Naive B cell (primary cell): ENCODE data around the gene MBD5. TPM values are rescaled to one million over a fixed set of nuclear protein-coding genes. Genes with fewer than 3 reads are reported as not detected.
A peak's percentile ranks its signal among the peaks of the same experiment; 100 is the strongest.

ENCODE experiments used
- ATAC-seq, 2 donors: fragments of 150-1000 bp; cut with Tn5 transposase; 2 replicates each; pipeline ENCODE4 v1.10.0; 2021; ENCODE audit warnings: low read depth in 2 of 2, mild to moderate bottlenecking in 2 of 2, moderate library complexity in 2 of 2
- DNase-seq: peaks from one replicate; pipeline ENCODE4 v3.0.0; 2022
- H3K27ac Mint-ChIP-seq, 6 donors: one replicate each; pipeline ENCODE4 v1.8.0; 2020 to 2022; ENCODE audit warnings: mild to moderate bottlenecking in 6 of 6, mixed read lengths in 6 of 6, moderate library complexity in 5 of 6, inconsistent platforms in 2 of 6
- H3K27me3 Mint-ChIP-seq, 3 donors: one replicate each; pipeline ENCODE4 v1.8.0; 2021 to 2022; ENCODE audit warnings: mixed read lengths in 3 of 3, mild to moderate bottlenecking in 1 of 3
- H3K36me3 Mint-ChIP-seq, 2 donors: one replicate each; pipeline ENCODE4 v1.8.0; 2020 to 2022; ENCODE audit warnings: mixed read lengths in 2 of 2, inconsistent platforms in 1 of 2, mild to moderate bottlenecking in 1 of 2
- H3K4me1 Mint-ChIP-seq, 3 donors: one replicate each; pipeline ENCODE4 v1.8.0; 2020 to 2022; ENCODE audit warnings: mixed read lengths in 3 of 3, inconsistent platforms in 1 of 3, mild to moderate bottlenecking in 1 of 3, moderate library complexity in 1 of 3
- H3K4me3 Mint-ChIP-seq, 8 donors: one replicate each; pipeline ENCODE4 v1.8.0; 2020 to 2022; ENCODE audit warnings: mild to moderate bottlenecking in 8 of 8, mixed read lengths in 8 of 8, moderate library complexity in 8 of 8, inconsistent platforms in 2 of 8
- H3K9me3 Mint-ChIP-seq, 7 donors: one replicate each; pipeline ENCODE4 v1.8.0; 2020 to 2022; ENCODE audit warnings: mixed read lengths in 7 of 7, mild to moderate bottlenecking in 5 of 7, inconsistent platforms in 2 of 7, moderate library complexity in 1 of 7
- polyA plus RNA-seq, 6 donors: library from polyadenylated mRNA; unstranded; fragments of 300-500 nt; fragmentation: Illumina TruSeq; gene quantifications; one replicate each; pipeline ENCODE4 v1.2.3, GENCODE V29; 2021; ENCODE audit warnings: low read depth in 6 of 6

Gene MBD5
- polyA plus RNA-seq, 6 donors from 2014 or later: 5.2 to 22.8 (median 16.5) TPM

DNA sequence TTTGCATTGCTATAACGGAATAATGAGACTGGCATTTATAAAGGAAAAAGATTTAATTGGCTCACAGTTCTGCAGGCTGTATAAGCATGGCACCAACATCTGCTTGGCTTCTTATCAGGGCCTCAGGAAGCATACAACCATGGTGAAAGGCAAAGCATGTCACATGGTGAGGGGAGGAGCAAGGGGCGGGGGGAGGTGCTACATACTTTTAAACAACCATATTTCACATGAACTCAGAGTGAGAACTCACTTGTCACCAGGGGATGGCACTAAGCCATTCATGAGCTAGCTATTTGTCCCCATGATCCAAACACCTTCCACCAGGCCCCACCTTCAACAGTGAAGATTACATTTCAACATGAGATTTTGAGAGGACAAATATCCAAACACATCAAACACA, 188.7 kb downstream of the MBD5 start:
- peak; percentile 16 to 23 for ATAC-seq
- no peak overlapping the region for H3K4me3 Mint-ChIP-seq
- no peaks in the 10 kb centered on the region for H3K36me3 Mint-ChIP-seq
- peak overlapping the region in 1 of 6 donors; percentile 8 for H3K27ac Mint-ChIP-seq
- H3K4me1 Mint-ChIP-seq: peaks cover 0 to 2% (median 0%) of the 10 kb centered on the region in 3 donors
- H3K9me3 Mint-ChIP-seq: peaks cover 0 to 4% (median 0%) of the 10 kb centered on the region in 7 donors
- no peaks in the 10 kb centered on the region for H3K27me3 Mint-ChIP-seq
- no peak for DNase-seq

DNA sequence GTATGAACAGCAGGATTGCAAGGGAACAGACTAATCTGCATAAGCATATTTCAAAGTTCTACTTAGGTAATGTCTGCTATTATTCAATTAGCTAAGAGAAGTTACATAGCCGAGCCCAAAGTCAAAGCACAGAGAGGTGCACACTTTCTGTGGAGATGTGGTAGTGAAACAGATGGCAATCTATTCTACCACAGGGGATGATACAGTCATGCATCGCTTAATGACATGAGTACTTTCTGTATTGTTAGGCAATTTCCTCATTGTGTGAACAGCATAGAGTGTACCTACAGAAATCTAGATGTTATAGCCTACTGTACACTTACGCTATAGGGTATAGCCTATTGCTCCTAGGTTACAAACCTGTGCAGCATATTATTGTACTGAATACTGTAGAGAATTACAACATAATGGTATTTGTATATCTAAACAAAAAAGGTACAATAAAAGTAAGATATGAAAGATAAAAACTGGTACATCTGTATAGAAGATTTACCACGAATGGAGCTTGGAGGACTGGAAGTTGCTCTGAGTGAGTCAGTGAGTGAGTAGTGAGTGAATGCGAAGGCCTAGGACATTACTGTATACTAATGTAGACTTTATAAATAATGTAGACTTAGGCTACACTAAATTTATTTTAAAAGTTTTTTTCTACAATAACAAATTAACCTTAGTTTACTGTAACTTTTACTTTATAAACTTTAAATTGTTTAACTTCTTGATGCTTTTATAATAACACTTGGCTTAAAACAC, 197.6 kb downstream of the MBD5 start:
- peak overlapping the region in 1 of 6 donors; percentile 34 for H3K27ac Mint-ChIP-seq
- no peaks in the 10 kb centered on the region for H3K27me3 Mint-ChIP-seq
- H3K4me1 Mint-ChIP-seq: peaks cover 0 to 4% (median 2%) of the 10 kb centered on the region in 3 donors
- DNase-seq (no peak), ATAC-seq (no peak)
- H3K36me3 Mint-ChIP-seq: peaks cover 25 to 28% of the 10 kb centered on the region in 2 donors
- H3K9me3 Mint-ChIP-seq: peaks cover 8 to 29% (median 16%) of the 10 kb centered on the region in 7 donors
- peak overlapping the region in 1 of 8 donors; percentile 42 for H3K4me3 Mint-ChIP-seq

DNA sequence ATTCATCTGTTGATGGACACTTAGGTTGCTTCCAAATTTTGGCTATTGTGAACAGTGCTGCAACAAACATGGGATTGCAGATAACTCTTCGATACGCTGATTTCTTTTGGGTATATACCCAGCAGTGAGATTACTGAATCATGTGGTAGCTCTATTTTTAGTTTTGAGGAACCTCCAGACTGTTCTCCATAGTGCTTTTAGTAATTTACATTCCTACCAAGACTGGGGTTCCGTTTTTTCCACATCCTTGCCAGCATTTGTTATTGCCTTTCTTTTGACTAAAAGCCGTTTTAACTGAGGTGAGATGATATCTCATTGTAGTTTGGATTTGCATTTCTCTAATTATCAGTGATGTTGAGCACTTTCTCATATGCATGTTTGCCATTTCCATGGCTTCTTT, 200.3 kb downstream of the MBD5 start:
- peaks cover 37 to 43% of the 10 kb centered on the region in 2 donors for H3K36me3 Mint-ChIP-seq

DNA sequence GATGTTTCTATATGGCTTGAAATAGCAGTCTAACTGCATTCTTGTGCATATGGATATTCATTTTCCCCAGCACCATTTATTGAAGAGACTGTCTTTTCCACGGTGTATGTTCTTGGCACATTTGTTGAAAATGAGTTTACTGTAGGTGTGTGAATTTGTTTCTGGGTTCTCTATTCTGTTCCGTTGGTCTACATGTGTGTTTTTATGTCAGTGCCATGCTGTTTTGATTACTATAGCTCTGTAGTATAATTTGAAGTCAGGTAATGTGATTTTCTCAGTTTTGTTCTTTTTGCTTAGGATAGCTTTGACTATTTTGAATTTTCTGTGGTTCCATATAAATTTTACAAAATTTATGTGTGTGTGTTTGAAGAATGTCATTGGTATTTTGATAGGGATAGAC, 201.0 kb downstream of the MBD5 start:
- no peak for DNase-seq
- peaks cover 0 to 12% (median 4%) of the 10 kb centered on the region in 3 donors for H3K4me1 Mint-ChIP-seq
- ATAC-seq: no peak
- peaks cover 13 to 47% (median 31%) of the 10 kb centered on the region in 7 donors for H3K9me3 Mint-ChIP-seq
- H3K27ac Mint-ChIP-seq: no peak overlapping the region
- H3K36me3 Mint-ChIP-seq: peaks cover 37 to 43% of the 10 kb centered on the region in 2 donors
- H3K27me3 Mint-ChIP-seq: no peaks in the 10 kb centered on the region
- H3K4me3 Mint-ChIP-seq: no peak overlapping the region

More for the DNA sequence above, 200.3 kb downstream of the MBD5 start:
- DNase-seq: no peak
- ATAC-seq: no peak
- H3K4me1 Mint-ChIP-seq: peaks cover 0 to 12% (median 4%) of the 10 kb centered on the region in 3 donors
- H3K4me3 Mint-ChIP-seq: no peak overlapping the region
- H3K27me3 Mint-ChIP-seq: no peaks in the 10 kb centered on the region
- H3K9me3 Mint-ChIP-seq: peaks cover 13 to 47% (median 31%) of the 10 kb centered on the region in 7 donors
- no peak overlapping the region for H3K27ac Mint-ChIP-seq

- Mint-ChIP-seq H3K9me3 (peaks cover 11 to 35% (median 21%) of the 10 kb centered on the region in 7 donors), H3K4me1 (peaks cover 0 to 6% (median 0%) of the 10 kb centered on the region in 3 donors), H3K27me3 (no peaks in the 10 kb centered on the region), H3K4me3 (no peak overlapping the region), H3K27ac (no peak overlapping the region), H3K36me3 (peaks cover 33 to 41% of the 10 kb centered on the region in 2 donors)
- no peak for ATAC-seq
- DNase-seq: no peak
Observed at GRCh38 chr2:148231858-148232257, 211.0 kb downstream of the MBD5 start.

DNA sequence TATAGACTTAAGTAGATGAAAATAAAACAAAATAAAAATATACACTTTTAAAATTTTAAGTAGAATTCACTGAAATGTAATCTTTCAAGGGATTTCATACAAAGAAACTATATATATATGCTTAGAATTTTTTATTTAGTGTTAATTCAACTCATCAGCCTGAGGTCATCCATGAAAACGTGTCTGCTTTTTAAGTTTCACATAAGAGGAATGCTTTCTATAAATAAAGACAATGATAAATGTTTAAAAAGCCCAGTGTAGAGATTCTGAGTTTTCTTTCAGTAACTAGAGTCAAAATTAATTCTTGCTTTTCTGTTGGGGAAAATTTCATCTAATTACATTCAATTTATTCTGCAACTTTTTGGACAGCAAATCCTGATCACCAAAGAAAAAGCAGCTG, 213.3 kb downstream of the MBD5 start:
- peaks cover 45 to 52% of the 10 kb centered on the region in 2 donors for H3K36me3 Mint-ChIP-seq

DNA sequence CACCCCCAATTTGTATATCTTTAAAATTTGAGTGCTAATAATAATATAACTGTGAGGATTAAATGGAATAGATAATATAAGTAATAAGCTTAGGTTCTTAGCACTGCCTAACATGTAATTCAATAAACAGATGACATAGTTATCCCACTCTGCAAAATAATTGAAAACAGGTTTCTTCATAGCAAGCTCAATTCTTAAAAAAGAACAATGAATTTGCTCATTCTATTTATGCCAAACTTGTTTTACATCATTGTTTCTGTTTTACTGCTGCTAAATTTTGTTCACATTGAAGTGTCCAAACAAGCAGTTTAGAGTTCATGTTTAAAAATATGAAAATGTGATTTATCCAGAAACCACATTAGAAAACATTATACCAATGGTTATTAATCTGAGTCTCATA, 217.0 kb downstream of the MBD5 start:
- Mint-ChIP-seq H3K27ac (no peak overlapping the region), H3K36me3 (peaks cover 53 to 63% of the 10 kb centered on the region in 2 donors), H3K4me3 (no peak overlapping the region), H3K27me3 (no peaks in the 10 kb centered on the region), H3K4me1 (no peaks in the 10 kb centered on the region), H3K9me3 (peaks cover 13 to 50% (median 31%) of the 10 kb centered on the region in 7 donors)
- no peak for ATAC-seq
- no peak for DNase-seq

More for the DNA sequence above, 213.3 kb downstream of the MBD5 start:
- DNase-seq (no peak), ATAC-seq (no peak)
- Mint-ChIP-seq H3K4me3 (no peak overlapping the region), H3K4me1 (peaks cover 0 to 6% (median 0%) of the 10 kb centered on the region in 3 donors), H3K9me3 (peaks cover 14 to 34% (median 18%) of the 10 kb centered on the region in 7 donors), H3K27me3 (no peaks in the 10 kb centered on the region), H3K27ac (no peak overlapping the region)

- peaks cover 13 to 50% (median 31%) of the 10 kb centered on the region in 7 donors for H3K9me3 Mint-ChIP-seq
- H3K36me3 Mint-ChIP-seq: peaks cover 53 to 59% of the 10 kb centered on the region in 2 donors
- ATAC-seq (no peak), DNase-seq (no peak)
- H3K27ac Mint-ChIP-seq: peak overlapping the region in 1 of 6 donors; percentile 22
- no peaks in the 10 kb centered on the region for H3K27me3 Mint-ChIP-seq
- no peak overlapping the region for H3K4me3 Mint-ChIP-seq
- no peaks in the 10 kb centered on the region for H3K4me1 Mint-ChIP-seq
Observed at GRCh38 chr2:148238561-148238960, 217.7 kb downstream of the MBD5 start.

- no peak for DNase-seq
- no peak for ATAC-seq
- Mint-ChIP-seq H3K9me3 (peaks cover 12 to 43% (median 29%) of the 10 kb centered on the region in 7 donors), H3K27me3 (no peaks in the 10 kb centered on the region), H3K27ac (no peak overlapping the region), H3K4me1 (no peaks in the 10 kb centered on the region), H3K36me3 (peaks cover 48 to 51% of the 10 kb centered on the region in 2 donors), H3K4me3 (no peak overlapping the region)
Observed at GRCh38 chr2:148240838-148241237, 219.9 kb downstream of the MBD5 start.

DNA sequence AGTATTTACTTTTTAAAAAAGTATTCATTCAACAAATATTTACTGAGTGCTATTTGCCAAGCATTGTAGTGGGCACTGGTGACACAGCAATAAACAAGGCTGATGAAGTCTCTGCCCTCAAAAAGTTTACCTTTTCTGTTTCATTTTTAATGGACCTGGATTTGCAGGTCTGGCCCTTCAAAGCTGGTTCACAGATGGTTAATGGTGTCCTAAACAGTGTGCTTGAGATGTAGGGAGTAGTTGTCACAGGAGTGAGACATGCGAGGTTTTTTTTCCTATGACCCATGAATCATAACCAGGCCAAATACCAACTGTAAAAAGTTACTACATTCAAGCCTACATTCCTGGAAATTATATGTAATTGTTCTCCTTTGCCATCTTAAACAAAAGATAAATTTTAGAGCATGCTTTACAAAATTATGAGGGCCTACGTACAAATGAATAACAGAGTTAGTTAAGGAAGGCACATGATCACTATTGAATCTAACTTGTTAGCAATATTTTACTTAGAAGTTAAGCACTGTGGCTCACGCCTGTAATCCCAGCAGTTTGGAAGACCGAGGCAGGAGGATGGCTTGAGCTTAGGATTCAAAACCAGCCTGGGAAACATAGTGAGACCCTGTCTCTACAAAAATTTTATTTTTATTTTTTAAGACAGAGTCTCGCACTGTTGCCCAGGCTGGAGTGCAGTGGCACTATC, 223.9 kb downstream of the MBD5 start:
- Mint-ChIP-seq H3K9me3 (peaks cover 4 to 21% (median 15%) of the 10 kb centered on the region in 7 donors), H3K4me3 (no peak overlapping the region), H3K27ac (peak overlapping the region in 1 of 6 donors; percentile 61), H3K27me3 (no peaks in the 10 kb centered on the region), H3K4me1 (no peaks in the 10 kb centered on the region), H3K36me3 (peaks cover 20 to 40% of the 10 kb centered on the region in 2 donors)
- DNase-seq (no peak), ATAC-seq (no peak)

DNA sequence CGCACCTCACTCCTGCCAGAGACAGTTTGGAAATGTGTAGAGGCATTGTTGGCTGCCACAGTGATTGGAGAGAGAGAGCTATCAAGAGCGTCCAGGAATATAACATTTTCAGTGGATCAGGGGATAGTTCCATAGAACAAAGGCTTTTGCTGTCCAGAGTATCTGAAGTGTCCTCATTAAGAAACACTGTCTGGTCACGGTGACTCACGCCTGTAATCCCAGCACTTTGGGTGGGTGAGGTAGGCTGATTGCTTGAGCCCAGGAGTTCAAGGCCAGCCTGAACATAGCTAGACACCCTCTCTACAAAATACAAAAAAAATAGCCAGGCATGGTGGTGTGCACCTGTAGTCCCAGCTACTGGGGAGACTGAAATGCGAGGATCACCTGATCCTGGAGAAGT, 231.1 kb downstream of the MBD5 start:
- ATAC-seq (no peak), DNase-seq (no peak)
- peaks cover 38 to 53% of the 10 kb centered on the region in 2 donors for H3K36me3 Mint-ChIP-seq
- H3K4me1 Mint-ChIP-seq: no peaks in the 10 kb centered on the region
- no peaks in the 10 kb centered on the region for H3K27me3 Mint-ChIP-seq
- no peak overlapping the region for H3K4me3 Mint-ChIP-seq
- H3K9me3 Mint-ChIP-seq: peaks cover 4 to 43% (median 28%) of the 10 kb centered on the region in 7 donors
- H3K27ac Mint-ChIP-seq: no peak overlapping the region

GRCh38 chr2:148252646-148253045, 231.8 kb downstream of the MBD5 start:
- DNase-seq (no peak), ATAC-seq (no peak)
- Mint-ChIP-seq H3K27me3 (no peaks in the 10 kb centered on the region), H3K36me3 (peaks cover 38 to 50% of the 10 kb centered on the region in 2 donors), H3K27ac (no peak overlapping the region), H3K4me1 (no peaks in the 10 kb centered on the region), H3K9me3 (peaks cover 4 to 44% (median 28%) of the 10 kb centered on the region in 7 donors), H3K4me3 (no peak overlapping the region)

DNA sequence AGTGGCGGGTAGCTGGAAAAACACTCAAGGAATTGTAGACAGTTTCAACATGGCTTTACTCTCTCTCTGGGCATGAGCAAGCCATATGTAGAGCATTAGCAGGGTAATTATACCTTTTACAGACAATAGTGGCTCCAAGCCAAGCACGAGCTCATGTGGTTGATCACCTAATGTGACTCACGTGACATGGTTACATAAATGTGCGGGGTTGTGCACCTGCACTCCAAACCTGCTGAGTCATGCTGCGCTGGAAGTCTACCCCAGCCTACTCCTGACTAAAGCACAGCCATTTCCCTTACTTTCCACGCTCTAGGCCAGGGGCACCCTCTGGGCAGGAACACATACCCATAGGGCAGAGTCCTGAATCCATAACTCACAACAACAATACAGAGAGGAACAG, 232.8 kb downstream of the MBD5 start:
- Mint-ChIP-seq H3K27me3 (no peaks in the 10 kb centered on the region), H3K4me3 (no peak overlapping the region), H3K36me3 (peaks cover 44 to 47% of the 10 kb centered on the region in 2 donors), H3K4me1 (no peaks in the 10 kb centered on the region), H3K27ac (peak overlapping the region in 2 of 6 donors; percentile 19 to 76), H3K9me3 (peaks cover 4 to 51% (median 36%) of the 10 kb centered on the region in 7 donors)
- no peak for DNase-seq
- no peak for ATAC-seq
